ENCODE results near the gene HSBP1L1.

HSBP1L1 gene

GRCh38 chr18:79947881-79948610 lies 16.4 kb upstream of the HSBP1L1 start:
- no peak for TF ChIP-seq CTCF (IDR thresholded peaks at IDR 0.05; ENCODE audit: poor library complexity, severe bottlenecking)
- Histone ChIP-seq H3K27me3 (ENCODE audit: insufficient read depth, poor library complexity, severe bottlenecking) (no peaks in the 10 kb centered on the region), H3K36me3 (ENCODE audit: low read depth) (peaks cover 20% of the 10 kb centered on the region), H3K27ac (ENCODE audit: poor library complexity, severe bottlenecking) (no peak overlapping the region), H3K4me3 (ENCODE audit: severe bottlenecking) (no peak overlapping the region), H3K4me1 (ENCODE audit: insufficient read depth, poor library complexity, severe bottlenecking) (peaks cover 5% of the 10 kb centered on the region), H3K9me3 (ENCODE audit: severe bottlenecking) (no peaks in the 10 kb centered on the region)
- ATAC-seq (ENCODE audit: low read depth) = no peak
- no peak for DNase-seq (ENCODE audit: low spot score)

- H3K4me1 ChIP-seq (ENCODE audit: insufficient read depth, poor library complexity, severe bottlenecking) = peaks cover 5% of the 10 kb centered on the region
- DNase-seq (ENCODE audit: low spot score) = no peak
- no peak overlapping the region for H3K27ac ChIP-seq (ENCODE audit: poor library complexity, severe bottlenecking)
- no peak overlapping the region for H3K4me3 ChIP-seq (ENCODE audit: severe bottlenecking)
- no peak for ATAC-seq (ENCODE audit: low read depth)
- H3K27me3 ChIP-seq (ENCODE audit: insufficient read depth, poor library complexity, severe bottlenecking) = no peaks in the 10 kb centered on the region
- no peak for TF ChIP-seq CTCF (IDR thresholded peaks at IDR 0.05; ENCODE audit: poor library complexity, severe bottlenecking)
- peaks cover 19% of the 10 kb centered on the region for H3K36me3 ChIP-seq (ENCODE audit: low read depth)
- H3K9me3 ChIP-seq (ENCODE audit: severe bottlenecking) = no peaks in the 10 kb centered on the region
Observed at GRCh38 chr18:79948719-79949411, 15.6 kb upstream of the HSBP1L1 start.

- H3K9me3 ChIP-seq (ENCODE audit: severe bottlenecking) = no peaks in the 10 kb centered on the region
- H3K36me3 ChIP-seq (ENCODE audit: low read depth) = peaks cover 19% of the 10 kb centered on the region
- peaks cover 5% of the 10 kb centered on the region for H3K4me1 ChIP-seq (ENCODE audit: insufficient read depth, poor library complexity, severe bottlenecking)
- TF ChIP-seq CTCF (IDR thresholded peaks at IDR 0.05; ENCODE audit: poor library complexity, severe bottlenecking) = no peak
- DNase-seq (ENCODE audit: low spot score) (no peak), ATAC-seq (ENCODE audit: low read depth) (no peak)
- peak overlapping the region; percentile 45 for H3K27ac ChIP-seq (ENCODE audit: poor library complexity, severe bottlenecking)
- peak overlapping the region; percentile 83 for H3K4me3 ChIP-seq (ENCODE audit: severe bottlenecking)
- no peaks in the 10 kb centered on the region for H3K27me3 ChIP-seq (ENCODE audit: insufficient read depth, poor library complexity, severe bottlenecking)
Observed at GRCh38 chr18:79949697-79950487, 14.6 kb upstream of the HSBP1L1 start.

- no peak for TF ChIP-seq CTCF (IDR thresholded peaks at IDR 0.05; ENCODE audit: poor library complexity, severe bottlenecking)
- Histone ChIP-seq H3K36me3 (ENCODE audit: low read depth) (peaks cover 19% of the 10 kb centered on the region), H3K4me3 (ENCODE audit: severe bottlenecking) (peak overlapping the region; percentile 83), H3K27me3 (ENCODE audit: insufficient read depth, poor library complexity, severe bottlenecking) (no peaks in the 10 kb centered on the region), H3K27ac (ENCODE audit: poor library complexity, severe bottlenecking) (peak overlapping the region; percentile 45), H3K4me1 (ENCODE audit: insufficient read depth, poor library complexity, severe bottlenecking) (peaks cover 5% of the 10 kb centered on the region), H3K9me3 (ENCODE audit: severe bottlenecking) (no peaks in the 10 kb centered on the region)
- DNase-seq (ENCODE audit: low spot score) (no peak), ATAC-seq (ENCODE audit: low read depth) (peak; percentile 43)
Observed at GRCh38 chr18:79950515-79951341, 13.7 kb upstream of the HSBP1L1 start.

All from RWPE2 (cell line).